GM19043 (cell line): ENCODE data around the gene CDH5.

Experiments
- ATAC-seq: cut with Tn5 transposase; IDR thresholded peaks from one replicate; pipeline ENCODE4 v1.9.1; 2021; ENCODE audit warnings: low read depth; ENCODE audit not compliant: unreplicated experiment

The CDH5 gene

DNA sequence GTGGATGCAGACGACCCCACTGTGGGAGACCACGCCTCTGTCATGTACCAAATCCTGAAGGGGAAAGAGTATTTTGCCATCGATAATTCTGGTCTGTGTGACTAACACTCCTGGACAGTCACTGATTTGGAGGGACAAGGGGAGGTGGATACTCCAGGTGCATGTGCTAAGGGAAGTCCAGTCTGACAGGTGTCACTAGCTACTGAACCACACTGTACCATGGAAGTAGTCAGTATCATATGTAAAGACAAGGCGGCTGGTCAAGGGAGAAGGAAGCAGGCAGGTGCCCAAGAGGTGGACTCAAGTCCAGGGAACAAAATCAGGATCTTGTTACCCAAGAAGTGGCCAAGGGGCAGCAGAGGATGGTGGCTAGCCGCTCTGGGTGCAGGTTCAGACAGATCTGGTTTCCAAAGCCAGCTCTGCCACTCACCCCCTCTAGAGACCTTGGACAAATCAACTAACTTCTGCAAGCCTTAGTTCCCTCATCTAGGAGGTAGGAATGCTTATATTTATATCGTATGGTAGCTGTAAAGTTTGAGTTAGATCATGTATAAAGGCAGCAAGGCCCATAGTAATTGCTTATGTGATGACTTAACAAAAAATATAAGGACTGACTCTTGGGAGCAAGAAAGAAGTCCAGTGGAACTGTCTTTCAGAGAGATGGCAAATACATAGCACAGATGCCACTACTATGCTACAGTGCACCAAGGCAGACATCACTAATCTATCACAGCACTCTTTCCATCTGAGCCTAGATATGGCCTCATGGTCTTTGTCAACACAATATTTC is 22.1 kb downstream of the CDH5 start:
- no peak for ATAC-seq

DNA sequence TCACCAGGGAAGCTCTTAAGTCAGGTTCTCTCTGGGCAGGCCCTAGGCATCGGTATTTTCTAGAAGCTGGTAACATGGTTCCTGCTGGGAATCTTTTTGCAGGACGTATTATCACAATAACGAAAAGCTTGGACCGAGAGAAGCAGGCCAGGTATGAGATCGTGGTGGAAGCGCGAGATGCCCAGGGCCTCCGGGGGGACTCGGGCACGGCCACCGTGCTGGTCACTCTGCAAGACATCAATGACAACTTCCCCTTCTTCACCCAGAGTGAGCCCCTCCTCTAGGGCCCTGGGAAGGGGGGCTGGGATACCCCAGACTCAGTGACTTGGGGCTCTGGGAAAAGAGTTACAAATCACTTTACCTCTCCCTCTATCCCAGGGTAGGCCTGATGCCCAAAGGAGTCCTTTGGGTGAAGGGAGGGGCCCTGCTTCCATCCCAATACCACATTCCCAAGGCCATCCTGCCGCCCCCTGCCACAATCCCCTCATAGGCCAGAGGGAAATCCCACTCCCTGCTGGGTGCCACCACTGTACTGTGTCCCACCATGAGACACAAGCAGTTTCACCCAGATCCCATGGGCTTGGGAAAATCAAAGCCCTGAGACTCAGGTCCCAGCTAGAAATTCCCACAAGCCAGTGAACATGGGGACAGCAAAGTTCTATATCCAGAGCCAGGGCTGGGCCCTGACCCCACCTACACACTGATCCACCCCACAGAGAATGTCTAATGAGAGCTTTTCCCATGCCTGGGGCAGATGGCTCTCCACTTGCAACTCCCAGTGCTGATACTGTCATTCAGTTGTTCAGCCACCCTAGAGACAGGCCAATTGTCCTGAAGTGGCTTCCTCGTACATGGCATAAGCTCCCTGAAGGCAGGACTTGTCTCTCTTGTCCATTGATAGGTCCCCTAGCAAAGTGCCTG is 23.0 kb downstream of the CDH5 start:
- ATAC-seq: no peak

DNA sequence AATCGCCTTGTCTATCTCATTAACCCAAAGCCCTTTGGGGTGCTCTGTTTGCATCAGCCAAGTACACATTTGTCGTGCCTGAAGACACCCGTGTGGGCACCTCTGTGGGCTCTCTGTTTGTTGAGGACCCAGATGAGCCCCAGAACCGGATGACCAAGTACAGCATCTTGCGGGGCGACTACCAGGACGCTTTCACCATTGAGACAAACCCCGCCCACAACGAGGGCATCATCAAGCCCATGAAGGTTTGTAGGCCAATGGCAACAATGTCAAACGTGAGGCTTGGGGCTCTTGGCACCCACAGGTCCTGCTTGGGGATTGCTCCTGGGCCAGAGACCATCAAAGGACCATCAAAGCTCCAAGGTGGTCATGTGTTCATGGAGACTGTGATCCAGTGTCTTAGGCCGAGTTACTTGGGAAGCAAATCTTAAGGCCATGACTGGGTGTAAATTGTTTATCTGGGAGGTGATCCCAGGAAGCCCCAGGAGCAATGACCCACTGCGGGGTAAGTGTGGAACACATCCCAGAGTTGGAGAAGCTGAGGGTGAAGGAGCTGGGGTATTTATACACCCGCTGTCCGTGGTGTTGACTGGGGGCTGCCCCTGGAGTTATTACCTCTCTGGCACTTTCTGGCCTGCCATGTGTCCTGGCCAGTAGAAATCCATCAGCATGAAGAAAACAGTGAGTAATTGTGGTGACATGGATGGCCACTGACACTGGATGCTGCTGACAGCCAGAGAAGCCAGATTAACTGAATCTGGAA is 24.0 kb downstream of the CDH5 start:
- no peak for ATAC-seq

DNA sequence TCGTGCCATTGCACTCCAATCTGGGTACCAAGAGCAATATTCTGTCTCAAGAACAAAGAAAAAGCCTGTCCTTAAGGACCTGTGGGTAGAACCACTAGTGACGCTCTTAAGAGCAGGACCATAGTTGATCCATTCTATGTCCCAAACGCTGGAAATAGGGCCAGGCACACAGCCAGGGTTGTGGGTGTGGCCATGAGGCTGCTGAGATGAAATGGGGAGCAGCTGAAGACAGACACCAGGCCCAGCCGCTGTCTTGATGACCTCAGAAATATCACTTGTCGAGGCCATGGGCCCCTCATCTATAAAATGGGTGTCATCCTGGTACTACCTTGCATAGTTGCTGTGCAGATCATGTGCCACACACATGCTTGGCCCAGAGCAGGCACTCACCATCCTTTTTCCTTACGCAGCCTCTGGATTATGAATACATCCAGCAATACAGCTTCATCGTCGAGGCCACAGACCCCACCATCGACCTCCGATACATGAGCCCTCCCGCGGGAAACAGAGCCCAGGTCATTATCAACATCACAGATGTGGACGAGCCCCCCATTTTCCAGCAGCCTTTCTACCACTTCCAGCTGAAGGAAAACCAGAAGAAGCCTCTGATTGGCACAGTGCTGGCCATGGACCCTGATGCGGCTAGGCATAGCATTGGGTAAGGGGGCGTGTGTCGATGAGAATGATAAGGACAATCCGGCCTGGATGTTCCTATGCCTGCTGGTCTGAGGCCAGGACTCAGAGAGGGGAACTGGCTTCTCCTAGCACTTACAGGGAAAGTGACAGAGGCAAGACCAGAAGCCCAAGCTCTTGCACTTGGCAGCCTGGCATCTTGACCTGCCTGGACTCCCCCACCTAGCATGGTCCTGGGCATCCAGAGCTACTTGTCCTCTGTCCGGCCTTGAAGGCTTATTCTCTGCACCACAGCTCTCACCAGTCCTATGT is 25.5 kb downstream of the CDH5 start:
- no peak for ATAC-seq

DNA sequence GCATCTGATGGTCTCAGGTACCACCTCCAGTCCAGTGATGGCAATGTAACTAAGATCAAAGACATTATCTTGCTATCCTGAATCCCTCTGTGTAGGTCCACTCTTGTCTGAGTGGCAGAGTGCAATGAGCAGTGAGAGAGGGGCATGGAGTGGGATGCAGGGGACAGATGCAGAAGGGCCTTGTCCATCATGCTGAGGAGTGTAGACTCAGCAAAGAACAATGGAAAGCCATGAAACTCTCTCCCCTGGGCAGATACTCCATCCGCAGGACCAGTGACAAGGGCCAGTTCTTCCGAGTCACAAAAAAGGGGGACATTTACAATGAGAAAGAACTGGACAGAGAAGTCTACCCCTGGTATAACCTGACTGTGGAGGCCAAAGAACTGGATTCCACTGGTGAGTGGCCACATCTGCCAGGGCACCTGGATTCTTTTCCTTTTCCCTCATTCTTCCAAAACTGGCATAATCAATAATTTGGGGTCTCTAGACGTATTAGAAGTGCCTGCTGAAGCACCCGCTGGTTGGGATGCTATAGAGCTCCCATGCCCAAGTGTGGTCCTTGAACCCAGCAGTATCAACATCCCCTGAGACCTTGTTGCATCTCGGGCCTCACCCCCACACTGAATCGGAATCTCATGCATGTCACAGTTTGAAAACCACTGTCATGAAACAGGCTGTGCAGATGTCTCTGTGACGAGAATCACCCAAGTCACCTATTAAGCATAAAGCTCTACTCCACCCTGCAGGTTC is 29.5 kb downstream of the CDH5 start:
- ATAC-seq: no peak

DNA sequence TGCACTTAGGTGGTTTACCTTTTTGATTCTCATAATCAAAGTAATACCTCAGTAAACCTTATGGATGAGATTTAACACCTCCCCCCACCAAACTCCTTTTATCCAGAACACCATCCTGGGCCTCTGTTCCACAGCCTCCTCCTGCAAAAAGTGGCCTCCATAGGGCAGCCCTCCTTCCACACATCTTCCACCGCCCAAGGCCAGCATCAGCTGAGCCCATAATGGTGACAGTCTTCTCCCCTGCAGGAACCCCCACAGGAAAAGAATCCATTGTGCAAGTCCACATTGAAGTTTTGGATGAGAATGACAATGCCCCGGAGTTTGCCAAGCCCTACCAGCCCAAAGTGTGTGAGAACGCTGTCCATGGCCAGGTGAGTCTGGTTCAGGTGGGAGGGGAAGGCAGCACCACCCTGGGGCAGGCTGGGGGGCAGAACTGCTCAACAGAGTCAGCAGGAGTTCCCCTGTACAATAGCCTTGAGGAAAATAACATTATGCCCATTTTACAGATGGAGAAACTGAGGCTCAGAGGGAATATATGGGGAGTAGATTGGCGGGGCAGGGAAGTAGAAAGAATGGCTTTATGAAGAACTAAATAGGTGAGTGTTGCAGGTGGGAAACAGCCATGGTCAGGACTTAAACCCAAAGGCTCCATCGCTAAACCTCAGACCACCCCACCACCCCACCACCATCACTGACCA is 31.4 kb downstream of the CDH5 start:
- no peak for ATAC-seq

DNA sequence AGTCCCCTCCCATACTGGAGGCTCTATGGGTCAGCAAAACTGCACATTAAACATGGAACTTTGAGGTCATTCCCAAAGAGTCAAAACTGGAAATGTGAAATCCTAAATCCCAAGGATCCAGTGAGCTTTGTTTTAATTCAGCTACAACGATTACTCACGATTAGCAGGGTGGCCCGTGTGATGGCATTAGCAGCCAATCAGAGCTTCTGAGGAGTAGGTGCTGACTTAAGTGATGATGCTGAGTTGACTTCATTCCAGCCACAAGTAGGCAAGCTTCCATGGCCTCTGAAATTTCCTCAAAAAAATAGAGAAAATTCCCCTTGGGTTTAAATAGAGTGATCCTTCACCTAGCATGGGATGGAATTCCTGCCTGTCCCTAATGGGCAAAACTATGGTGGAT is 32.5 kb downstream of the CDH5 start:
- ATAC-seq: no peak

DNA sequence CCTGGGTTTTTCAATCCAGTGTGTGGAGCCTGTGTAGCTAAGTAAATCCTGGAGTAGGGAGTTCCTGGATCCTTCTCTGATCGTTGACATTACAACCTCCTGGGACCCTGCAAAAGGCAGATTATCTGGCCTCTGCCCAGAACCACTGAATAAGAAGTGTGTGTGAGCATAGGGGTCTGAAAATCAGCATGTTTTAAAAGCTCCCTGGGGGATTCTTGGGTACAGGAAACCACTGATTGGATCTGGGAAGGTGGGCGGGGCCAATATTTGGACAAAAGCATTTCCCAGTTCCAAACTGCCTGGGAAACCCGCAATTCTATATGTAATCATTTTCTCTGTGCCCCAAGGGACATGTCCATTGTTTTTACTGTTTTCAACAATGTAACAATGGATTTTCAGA is 33.4 kb downstream of the CDH5 start:
- ATAC-seq: no peak

DNA sequence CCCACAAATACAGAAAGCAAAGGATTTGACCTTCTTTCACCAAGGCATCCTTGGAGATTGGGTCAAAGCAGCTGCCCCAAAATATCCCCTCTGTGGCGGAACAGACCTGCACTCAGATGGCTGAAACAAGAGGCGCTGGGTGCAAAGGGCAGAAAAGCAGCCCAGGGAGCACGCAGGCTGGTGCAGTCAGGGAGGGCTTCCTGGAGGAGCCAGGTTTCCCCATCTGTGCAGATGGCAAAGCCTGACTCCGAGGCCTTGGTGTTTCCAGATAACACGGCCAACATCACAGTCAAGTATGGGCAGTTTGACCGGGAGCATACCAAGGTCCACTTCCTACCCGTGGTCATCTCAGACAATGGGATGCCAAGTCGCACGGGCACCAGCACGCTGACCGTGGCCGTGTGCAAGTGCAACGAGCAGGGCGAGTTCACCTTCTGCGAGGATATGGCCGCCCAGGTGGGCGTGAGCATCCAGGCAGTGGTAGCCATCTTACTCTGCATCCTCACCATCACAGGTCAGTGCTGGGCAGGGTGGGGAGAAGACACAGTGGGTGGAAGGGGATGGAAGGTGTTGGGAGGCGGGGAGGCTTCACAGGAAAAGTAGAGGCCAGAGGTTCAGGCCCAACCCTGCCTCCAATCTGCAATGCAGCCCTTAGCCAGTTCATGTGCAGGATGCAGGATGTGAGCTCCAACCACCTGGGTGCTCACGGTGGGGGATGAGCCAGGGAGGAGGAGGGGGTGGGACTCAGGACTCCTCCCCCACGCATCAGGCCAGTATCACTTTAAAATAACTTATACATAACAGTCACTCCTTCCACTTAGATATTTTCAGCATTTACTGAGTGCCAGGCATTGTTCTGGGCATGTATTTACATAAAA is 34.3 kb downstream of the CDH5 start:
- no peak for ATAC-seq

DNA sequence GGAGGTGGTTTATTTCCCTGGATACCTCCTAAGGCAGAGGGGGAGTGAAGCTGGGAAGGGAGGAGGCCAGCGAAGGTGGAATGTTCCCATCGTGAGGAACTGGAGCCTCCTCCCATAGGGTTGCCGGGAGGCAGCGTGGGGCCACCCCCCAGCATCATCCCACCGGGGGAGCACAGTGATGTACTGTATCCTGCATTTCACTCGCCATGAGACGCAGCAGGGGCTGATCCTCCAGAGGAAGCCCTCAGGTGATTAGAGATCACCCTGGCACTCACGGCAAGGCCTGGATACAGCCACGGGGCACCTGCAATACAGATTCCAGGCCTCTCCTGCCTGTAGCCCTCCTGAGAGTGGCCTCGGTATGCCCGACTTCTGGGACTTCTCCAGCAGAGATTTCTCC is 35.1 kb downstream of the CDH5 start:
- ATAC-seq: no peak

DNA sequence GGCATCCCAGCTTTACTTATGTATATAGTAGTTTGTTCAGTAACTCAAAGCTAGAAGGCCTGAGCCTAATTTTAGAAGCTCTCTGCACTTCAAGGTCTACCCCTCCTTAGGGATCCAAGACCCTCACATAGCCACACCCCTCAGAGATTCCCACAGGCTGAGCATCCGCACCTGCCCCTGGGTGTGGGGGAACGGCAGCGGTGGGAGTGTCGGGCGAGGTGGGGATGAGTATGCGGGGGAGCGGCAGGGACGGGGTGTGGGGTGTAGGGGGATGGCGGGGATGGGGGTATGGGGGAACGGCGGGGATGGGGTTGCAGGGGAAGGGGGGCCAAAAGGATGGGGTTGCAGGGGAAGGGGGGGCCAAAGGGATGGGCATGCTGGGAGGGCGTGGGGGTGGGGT is 35.7 kb downstream of the CDH5 start:
- ATAC-seq: no peak

DNA sequence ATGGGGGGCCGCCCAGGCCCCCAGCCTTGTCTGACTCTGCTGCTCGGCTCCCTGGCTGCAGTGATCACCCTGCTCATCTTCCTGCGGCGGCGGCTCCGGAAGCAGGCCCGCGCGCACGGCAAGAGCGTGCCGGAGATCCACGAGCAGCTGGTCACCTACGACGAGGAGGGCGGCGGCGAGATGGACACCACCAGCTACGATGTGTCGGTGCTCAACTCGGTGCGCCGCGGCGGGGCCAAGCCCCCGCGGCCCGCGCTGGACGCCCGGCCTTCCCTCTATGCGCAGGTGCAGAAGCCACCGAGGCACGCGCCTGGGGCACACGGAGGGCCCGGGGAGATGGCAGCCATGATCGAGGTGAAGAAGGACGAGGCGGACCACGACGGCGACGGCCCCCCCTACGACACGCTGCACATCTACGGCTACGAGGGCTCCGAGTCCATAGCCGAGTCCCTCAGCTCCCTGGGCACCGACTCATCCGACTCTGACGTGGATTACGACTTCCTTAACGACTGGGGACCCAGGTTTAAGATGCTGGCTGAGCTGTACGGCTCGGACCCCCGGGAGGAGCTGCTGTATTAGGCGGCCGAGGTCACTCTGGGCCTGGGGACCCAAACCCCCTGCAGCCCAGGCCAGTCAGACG is 36.2 kb downstream of the CDH5 start:
- ATAC-seq: no peak

DNA sequence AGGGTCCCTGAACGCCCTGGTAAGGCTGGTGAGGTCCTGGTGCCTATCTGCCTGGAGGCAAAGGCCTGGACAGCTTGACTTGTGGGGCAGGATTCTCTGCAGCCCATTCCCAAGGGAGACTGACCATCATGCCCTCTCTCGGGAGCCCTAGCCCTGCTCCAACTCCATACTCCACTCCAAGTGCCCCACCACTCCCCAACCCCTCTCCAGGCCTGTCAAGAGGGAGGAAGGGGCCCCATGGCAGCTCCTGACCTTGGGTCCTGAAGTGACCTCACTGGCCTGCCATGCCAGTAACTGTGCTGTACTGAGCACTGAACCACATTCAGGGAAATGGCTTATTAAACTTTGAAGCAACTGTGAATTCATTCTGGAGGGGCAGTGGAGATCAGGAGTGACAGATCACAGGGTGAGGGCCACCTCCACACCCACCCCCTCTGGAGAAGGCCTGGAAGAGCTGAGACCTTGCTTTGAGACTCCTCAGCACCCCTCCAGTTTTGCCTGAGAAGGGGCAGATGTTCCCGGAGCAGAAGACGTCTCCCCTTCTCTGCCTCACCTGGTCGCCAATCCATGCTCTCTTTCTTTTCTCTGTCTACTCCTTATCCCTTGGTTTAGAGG is 37.1 kb downstream of the CDH5 start:
- no peak for ATAC-seq

DNA sequence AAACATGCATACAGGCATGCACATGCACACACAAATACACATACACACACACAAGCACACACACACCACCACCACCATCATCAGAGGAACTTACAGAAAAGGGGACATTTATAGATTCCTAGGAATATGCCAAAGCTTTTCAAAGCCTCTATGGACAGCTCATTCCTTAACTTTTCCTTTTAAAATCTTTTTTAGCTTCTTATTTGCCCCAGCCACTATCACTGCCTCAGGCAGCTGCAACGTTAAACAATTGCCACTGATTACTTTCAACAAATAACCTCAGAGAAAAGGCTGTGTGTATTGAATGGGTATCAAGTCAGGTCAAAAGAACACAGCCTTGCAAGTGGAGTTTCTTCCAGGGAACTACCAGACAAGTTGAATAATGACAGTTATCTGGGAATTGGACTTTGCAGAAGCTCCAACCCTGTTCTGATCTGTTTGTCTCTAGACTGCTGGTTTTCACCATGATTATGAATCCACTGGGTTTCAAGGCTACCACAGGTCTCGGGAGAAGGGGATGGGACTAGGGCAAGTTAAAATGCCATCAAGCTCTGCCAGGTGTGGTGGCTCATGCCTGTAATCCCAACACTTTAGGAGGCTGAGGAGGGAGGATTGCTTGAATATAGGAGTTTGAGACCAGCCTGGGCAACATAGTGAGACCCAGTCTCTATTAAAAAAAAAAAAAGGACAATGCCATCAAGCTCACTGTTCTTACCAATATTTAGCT is 38.7 kb downstream of the CDH5 start:
- ATAC-seq: no peak

DNA sequence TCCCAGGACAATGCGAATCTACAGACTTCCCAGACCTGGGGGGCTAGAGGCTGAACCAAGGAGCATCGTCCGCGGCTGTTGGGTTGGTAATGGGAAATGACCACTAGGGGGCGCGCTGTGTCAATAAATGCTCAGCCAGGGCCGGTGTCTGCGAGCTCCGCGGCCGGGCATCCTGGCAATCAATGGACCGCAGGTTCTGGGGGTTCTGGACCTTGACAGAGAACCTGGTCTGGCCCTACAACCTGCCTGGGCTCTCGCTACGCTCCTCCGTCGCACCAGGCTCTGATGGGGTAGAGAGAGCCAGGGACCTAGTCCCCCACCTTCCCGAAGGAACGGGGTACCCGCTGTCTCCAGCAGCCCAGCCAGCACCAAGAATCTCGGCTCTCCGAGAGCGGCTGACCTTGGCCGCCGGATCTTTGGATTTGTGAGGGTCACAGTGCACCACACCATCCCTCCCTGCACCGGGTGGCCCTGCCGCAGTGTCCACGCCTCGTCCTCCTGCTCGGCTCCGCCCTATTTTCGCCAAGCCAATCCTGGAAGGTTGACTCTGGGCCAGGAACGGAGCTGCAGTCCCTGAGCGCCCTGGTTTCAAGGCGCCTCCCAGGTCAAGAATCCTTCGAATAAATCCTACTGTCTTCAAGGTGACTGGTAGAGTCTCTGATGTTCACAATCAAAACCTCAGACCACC is 40.2 kb downstream of the CDH5 start:
- ATAC-seq: no peak
